ENCODE results near the gene TSEN2. TPM values are rescaled to one million over a fixed set of nuclear protein-coding genes. Genes with fewer than 3 reads are reported as not detected.

TSEN2 gene
- total and polyA plus RNA-seq, 10 donors, result 10.6 to 21.5 (median 14.4) TPM

DNA sequence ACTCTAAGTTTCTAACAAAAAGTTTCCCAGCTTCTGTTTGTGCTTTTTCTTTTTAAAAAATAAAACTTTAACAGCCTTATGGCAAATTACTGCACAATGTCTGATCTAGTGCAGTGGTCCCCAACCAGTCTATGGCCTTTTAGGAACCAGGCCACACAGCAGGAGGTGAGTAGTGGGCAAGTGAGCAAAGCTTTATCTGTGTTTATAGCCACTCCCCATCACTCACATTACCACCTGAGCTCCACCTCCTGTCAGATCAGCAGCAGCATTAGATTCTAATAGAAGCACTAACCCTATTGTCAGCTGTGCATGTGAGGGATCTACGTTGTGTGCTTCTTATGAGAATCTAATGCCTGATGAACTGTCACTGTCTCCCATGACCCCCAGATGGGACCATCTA, 78.2 kb downstream of the TSEN2 start:
- intact Hi-C loops (cut with DNase I; ENCODE audit: low total_unique reads), result no loop called here
- WGBS, 5 donors, result 72 to 96% (median 81%) methylated on average over 1 of the region's 1 CpG
- no peak overlapping the region for H3K27ac ChIP-seq
- DNase-seq, result no peak
- H3K27me3 ChIP-seq (replicated peaks in 1 of 7), result no peaks in the 10 kb centered on the region
- peaks cover 9 to 59% (median 45%) of the 10 kb centered on the region in 6 donors for H3K4me1 ChIP-seq
- H3K9me3 ChIP-seq, result peaks cover 7 to 25% (median 19%) of the 10 kb centered on the region in 8 donors
- peaks cover 0 to 15% (median 0%) of the 10 kb centered on the region in 6 donors for H3K36me3 ChIP-seq
- no peak overlapping the region for H3K4me3 ChIP-seq
- TF ChIP-seq POLR2A (IDR thresholded peaks at IDR 0.05), result no peak
- TF ChIP-seq, protein P1, sequence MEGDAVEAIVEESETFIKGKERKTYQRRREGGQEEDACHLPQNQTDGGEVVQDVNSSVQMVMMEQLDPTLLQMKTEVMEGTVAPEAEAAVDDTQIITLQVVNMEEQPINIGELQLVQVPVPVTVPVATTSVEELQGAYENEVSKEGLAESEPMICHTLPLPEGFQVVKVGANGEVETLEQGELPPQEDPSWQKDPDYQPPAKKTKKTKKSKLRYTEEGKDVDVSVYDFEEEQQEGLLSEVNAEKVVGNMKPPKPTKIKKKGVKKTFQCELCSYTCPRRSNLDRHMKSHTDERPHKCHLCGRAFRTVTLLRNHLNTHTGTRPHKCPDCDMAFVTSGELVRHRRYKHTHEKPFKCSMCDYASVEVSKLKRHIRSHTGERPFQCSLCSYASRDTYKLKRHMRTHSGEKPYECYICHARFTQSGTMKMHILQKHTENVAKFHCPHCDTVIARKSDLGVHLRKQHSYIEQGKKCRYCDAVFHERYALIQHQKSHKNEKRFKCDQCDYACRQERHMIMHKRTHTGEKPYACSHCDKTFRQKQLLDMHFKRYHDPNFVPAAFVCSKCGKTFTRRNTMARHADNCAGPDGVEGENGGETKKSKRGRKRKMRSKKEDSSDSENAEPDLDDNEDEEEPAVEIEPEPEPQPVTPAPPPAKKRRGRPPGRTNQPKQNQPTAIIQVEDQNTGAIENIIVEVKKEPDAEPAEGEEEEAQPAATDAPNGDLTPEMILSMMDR (IDR thresholded peaks at IDR 0.05 in 8 of 11, conservative IDR thresholded peaks at IDR 0.05 in 3 of 11), result no peak
- TF ChIP-seq POLR2AphosphoS5 (IDR thresholded peaks at IDR 0.05), result no peak

DNA sequence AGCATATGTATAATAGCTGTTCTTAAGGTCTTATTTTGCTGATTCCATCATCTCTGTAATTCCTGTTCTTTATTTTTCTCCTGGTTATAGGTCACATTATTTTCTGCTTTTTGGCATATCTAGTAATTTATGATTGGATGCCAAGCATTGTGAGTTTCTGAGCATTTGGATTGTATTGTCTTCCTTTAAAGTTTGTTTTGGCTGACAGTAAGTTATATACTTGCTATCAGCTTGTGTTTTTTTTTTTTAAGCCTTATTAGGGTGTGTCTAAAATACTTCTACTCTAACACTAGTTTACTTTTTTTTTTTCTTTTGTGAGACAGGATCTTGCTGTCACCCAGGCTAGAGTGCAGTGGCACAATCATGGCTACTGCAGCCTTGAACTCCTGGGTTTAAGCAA, 82.7 kb downstream of the TSEN2 start:
- no peak overlapping the region for H3K27ac ChIP-seq
- no peak overlapping the region for H3K4me3 ChIP-seq
- TF ChIP-seq POLR2A (IDR thresholded peaks at IDR 0.05), result no peak
- TF ChIP-seq POLR2AphosphoS5 (IDR thresholded peaks at IDR 0.05), result no peak
- TF ChIP-seq, protein P1 (IDR thresholded peaks at IDR 0.05 in 8 of 11, conservative IDR thresholded peaks at IDR 0.05 in 3 of 11), result no peak
- peaks cover 0 to 14% (median 4%) of the 10 kb centered on the region in 6 donors for H3K4me1 ChIP-seq
- intact Hi-C loops (cut with DNase I; ENCODE audit: low total_unique reads), result no loop called here
- peaks cover 7 to 25% (median 19%) of the 10 kb centered on the region in 8 donors for H3K9me3 ChIP-seq
- peaks cover 4 to 48% (median 29%) of the 10 kb centered on the region in 6 donors for H3K36me3 ChIP-seq
- DNase-seq, result no peak
- no peaks in the 10 kb centered on the region for H3K27me3 ChIP-seq (replicated peaks in 1 of 7)

DNA sequence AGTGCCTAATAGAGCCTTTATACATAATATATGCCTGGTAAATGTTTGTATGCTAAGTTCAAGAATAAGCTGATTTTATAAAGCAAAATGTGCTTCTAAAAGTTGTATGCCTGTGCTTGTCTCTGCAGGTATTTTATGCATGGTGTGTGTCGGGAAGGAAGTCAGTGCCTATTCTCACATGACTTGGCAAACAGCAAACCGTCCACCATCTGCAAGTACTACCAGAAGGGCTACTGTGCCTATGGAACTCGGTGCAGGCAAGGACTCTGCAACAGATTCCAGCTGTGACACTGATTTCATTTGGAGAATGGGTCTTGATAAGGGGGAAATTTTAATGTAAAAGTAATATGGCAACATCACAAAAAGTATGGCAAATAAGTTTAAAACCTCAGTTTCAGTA, 84.5 kb downstream of the TSEN2 start:
- Histone ChIP-seq H3K27ac (no peak overlapping the region), H3K36me3 (peaks cover 4 to 66% (median 47%) of the 10 kb centered on the region in 6 donors), H3K9me3 (peaks cover 7 to 25% (median 19%) of the 10 kb centered on the region in 8 donors), H3K27me3 (replicated peaks in 1 of 7) (no peaks in the 10 kb centered on the region), H3K4me1 (no peaks in the 10 kb centered on the region), H3K4me3 (no peak overlapping the region)
- 65 to 84% (median 77%) methylated on average over 3 of the region's 3 CpGs for WGBS, 5 donors
- TF ChIP-seq POLR2A (IDR thresholded peaks at IDR 0.05) (no peak), POLR2AphosphoS5 (IDR thresholded peaks at IDR 0.05) (no peak)
- intact Hi-C loops (cut with DNase I; ENCODE audit: low total_unique reads), result no loop called here
- no peak for DNase-seq

DNA sequence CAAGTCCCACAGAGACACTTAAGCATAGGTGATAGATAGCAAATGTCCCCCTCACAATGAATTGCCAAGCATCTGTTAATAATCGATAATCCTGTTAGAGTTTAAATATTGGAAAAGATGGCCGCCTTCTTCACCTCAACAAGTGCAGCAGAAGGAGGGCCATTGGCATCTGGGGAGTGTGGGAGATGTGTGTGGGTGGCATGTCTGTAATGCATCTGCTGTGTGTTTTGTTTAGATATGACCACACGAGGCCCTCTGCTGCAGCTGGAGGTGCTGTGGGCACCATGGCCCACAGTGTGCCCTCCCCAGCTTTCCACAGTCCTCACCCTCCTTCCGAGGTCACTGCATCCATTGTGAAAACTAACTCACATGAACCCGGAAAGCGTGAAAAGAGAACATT, 85.6 kb downstream of the TSEN2 start:
- TF ChIP-seq, protein P1 (IDR thresholded peaks at IDR 0.05 in 8 of 11, conservative IDR thresholded peaks at IDR 0.05 in 3 of 11), result no peak
- TF ChIP-seq POLR2A (IDR thresholded peaks at IDR 0.05) (no peak), POLR2AphosphoS5 (IDR thresholded peaks at IDR 0.05) (no peak)
- no peak overlapping the region for H3K27ac ChIP-seq
- WGBS, 5 donors, result 85 to 93% (median 90%) methylated on average over 6 of the region's 6 CpGs
- no peaks in the 10 kb centered on the region for H3K4me1 ChIP-seq
- H3K27me3 ChIP-seq (replicated peaks in 1 of 7), result no peaks in the 10 kb centered on the region
- no peak for DNase-seq
- H3K9me3 ChIP-seq, result peaks cover 7 to 25% (median 19%) of the 10 kb centered on the region in 8 donors
- H3K36me3 ChIP-seq, result peaks cover 4 to 77% (median 58%) of the 10 kb centered on the region in 6 donors
- intact Hi-C loops (cut with DNase I; ENCODE audit: low total_unique reads), result no loop called here
- H3K4me3 ChIP-seq, result no peak overlapping the region

DNA sequence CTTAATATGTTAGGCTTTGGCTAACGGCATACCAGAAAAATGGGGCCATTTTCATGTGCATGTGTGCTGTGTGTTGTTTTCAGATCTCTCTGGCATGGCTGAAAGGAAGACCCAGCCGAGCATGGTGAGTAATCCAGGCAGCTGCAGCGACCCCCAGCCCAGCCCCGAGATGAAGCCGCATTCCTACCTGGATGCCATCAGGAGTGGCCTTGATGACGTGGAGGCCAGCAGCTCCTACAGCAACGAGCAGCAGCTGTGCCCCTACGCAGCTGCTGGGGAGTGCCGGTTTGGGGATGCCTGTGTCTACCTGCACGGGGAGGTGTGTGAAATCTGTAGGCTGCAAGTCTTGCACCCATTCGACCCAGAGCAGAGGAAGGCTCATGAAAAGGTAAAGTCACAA, 87.7 kb downstream of the TSEN2 start:
- WGBS, 5 donors, result 94 to 99% (median 97%) methylated on average over 11 of the region's 11 CpGs
- no peak for TF ChIP-seq POLR2A (IDR thresholded peaks at IDR 0.05)
- TF ChIP-seq POLR2AphosphoS5 (IDR thresholded peaks at IDR 0.05), result peak in 1 of 3 donors; percentile 22
- TF ChIP-seq, protein P1 (IDR thresholded peaks at IDR 0.05 in 8 of 11, conservative IDR thresholded peaks at IDR 0.05 in 3 of 11), result no peak
- no peak overlapping the region for H3K4me3 ChIP-seq
- intact Hi-C loops (cut with DNase I; ENCODE audit: low total_unique reads), result no loop called here
- no peaks in the 10 kb centered on the region for H3K27me3 ChIP-seq (replicated peaks in 1 of 7)
- H3K36me3 ChIP-seq, result peaks cover 6 to 85% (median 77%) of the 10 kb centered on the region in 6 donors
- no peak overlapping the region for H3K27ac ChIP-seq
- DNase-seq, result no peak
- H3K9me3 ChIP-seq, result peaks cover 0 to 7% (median 3%) of the 10 kb centered on the region in 8 donors
- H3K4me1 ChIP-seq, result no peaks in the 10 kb centered on the region

Data from spleen (tissue), 11 donors.